Gastrocnemius medialis (tissue), 4 donors: ENCODE measurements around the gene MOB3B. TPM values are rescaled to one million over a fixed set of nuclear protein-coding genes. Genes with fewer than 3 reads are reported as not detected.
"Not testable (repeated sequence)": the region's sequence is repeated elsewhere in the genome, so short reads cannot be mapped to it uniquely, and the experiment has no call there.

Source experiments
- ATAC-seq, 2 donors: fragments of 150-250 bp; one replicate each; pipeline ENCODE4 v1.9.1; 2016
- DNase-seq, 2 donors: peaks; one replicate each; pipeline ENCODE4 v3.0.0-alpha.2; 2019
- H3K27ac ChIP-seq, 4 donors: fragments of 200-600 bp; sonication (generic); 1 replicate in 1 of 4; 2 replicates in 3 of 4; pipeline ENCODE4 v1.5.1; 2016 to 2018; ENCODE audit warnings: mild to moderate bottlenecking in 2 of 4, moderate library complexity in 1 of 4
- H3K27me3 ChIP-seq, 3 donors: fragments of 200-600 bp; sonication (generic) in 2 of 3; 1 replicate in 1 of 3; 2 replicates in 2 of 3; pipeline versions ENCODE4 v1.5.1 to v1.6.0; 2016 to 2019; ENCODE audit warnings: mild to moderate bottlenecking in 1 of 3, moderate library complexity in 1 of 3
- H3K36me3 ChIP-seq, 2 donors: fragments of 200-600 bp; sonication (generic) in 1 of 2; one replicate each; pipeline ENCODE4 v1.5.1; 2017 to 2018
- H3K4me1 ChIP-seq, 2 donors: fragments of 200-600 bp; sonication (generic) in 1 of 2; one replicate each; pipeline ENCODE4 v1.5.1; 2016 to 2017; ENCODE audit warnings: mild to moderate bottlenecking in 2 of 2
- H3K4me3 ChIP-seq, 4 donors: fragments of 200-600 bp; sonication (generic) in 3 of 4; 1 replicate in 1 of 4; 2 replicates in 3 of 4; pipeline ENCODE4 v1.5.1; 2016 to 2019; ENCODE audit warnings: mild to moderate bottlenecking in 2 of 4
- H3K9me3 ChIP-seq, 3 donors: fragments of 200-600 bp; sonication (generic) in 2 of 3; 1 replicate in 1 of 3; 2 replicates in 2 of 3; pipeline ENCODE4 v1.5.1; 2016 to 2019
- CTCF ChIP-seq, 5 experiments: fragments of 450-650 bp in 3 of 5; fragments of 200-600 bp in 2 of 5; sonication (generic) in 2 of 5; IDR thresholded peaks in 4 of 5; conservative IDR thresholded peaks in 1 of 5; 1 replicate in 4 of 5; 2 replicates in 1 of 5; pipeline ENCODE4 v1.5.1; 2016 to 2019; ENCODE audit warnings: antibody characterized with exemption in 5 of 5, mild to moderate bottlenecking in 3 of 5, moderate library complexity in 3 of 5
- POLR2A ChIP-seq, 2 donors: fragments of 450-650 bp; IDR thresholded peaks; one replicate each; pipeline ENCODE4 v1.6.1; 2017; ENCODE audit warnings: antibody characterized with exemption in 2 of 2, mild to moderate bottlenecking in 2 of 2, moderate library complexity in 2 of 2
- in situ Hi-C, 4 donors: fragments of 200-750 bp; cut with MboI; loops; one replicate each; pipeline versions ENCODE4 v1.15.0 to v1.8.0; 2017; ENCODE audit warnings: low sequenced_read_pairs in 4 of 4
- intact Hi-C: fragments of 100-400 bp; cut with DNase I; formaldehyde crosslinking; loops from one replicate; pipeline ENCODE4 v1.15.1; 2023; ENCODE audit warnings: low total_unique reads
- total RNA-seq, 4 donors: library from RNA; depleted of rRNA; stranded (reverse); fragments of >200 nt; gene quantifications; one replicate each; pipeline versions ENCODE4 v1.1.0 to v1.2.3, GENCODE V29; 2016

MOB3B gene
- total RNA-seq, 4 donors from 2014 or later: 3.4 to 16.3 (median 12.7) TPM

GRCh38 chr9:27425827-27426510, 103.6 kb downstream of the MOB3B start:
- ATAC-seq: no peak
- in situ Hi-C loops: loop anchor here in 1 of 4 donors (10.0 kb wide), 1 partner anchor 49 kb away; no protein-coding TSS in a partner anchor
- no peak overlapping the region for H3K27ac ChIP-seq

GRCh38 chr9:27423915-27424710, 105.5 kb downstream of the MOB3B start:
- H3K4me1 ChIP-seq: no peaks in the 10 kb centered on the region
- in situ Hi-C loops (loop anchor here in 1 of 4 donors (10.0 kb wide), 1 partner anchor 51 kb away; no protein-coding TSS in a partner anchor), intact Hi-C loops (no loop called here)
- no peak for DNase-seq
- H3K27me3 ChIP-seq: no peaks in the 10 kb centered on the region
- no peak for ATAC-seq
- no peaks in the 10 kb centered on the region for H3K9me3 ChIP-seq
- H3K36me3 ChIP-seq: no peaks in the 10 kb centered on the region
- H3K27ac ChIP-seq: no peak overlapping the region
- no peak for TF ChIP-seq CTCF (IDR thresholded peaks at IDR 0.05 in 4 of 5, conservative IDR thresholded peaks at IDR 0.05 in 1 of 5)
- no peak for TF ChIP-seq POLR2A (IDR thresholded peaks at IDR 0.05)
- H3K4me3 ChIP-seq: no peak overlapping the region

More at GRCh38 chr9:27425827-27426510, 103.6 kb downstream of the MOB3B start:
- no peaks in the 10 kb centered on the region for H3K27me3 ChIP-seq
- H3K4me1 ChIP-seq: peaks cover 0 to 6% of the 10 kb centered on the region in 2 donors
- TF ChIP-seq CTCF (IDR thresholded peaks at IDR 0.05 in 4 of 5, conservative IDR thresholded peaks at IDR 0.05 in 1 of 5) (no peak), POLR2A (IDR thresholded peaks at IDR 0.05) (no peak)
- DNase-seq: no peak
- no peaks in the 10 kb centered on the region for H3K36me3 ChIP-seq
- intact Hi-C loops: no loop called here
- H3K4me3 ChIP-seq: no peak overlapping the region
- no peaks in the 10 kb centered on the region for H3K9me3 ChIP-seq

- Histone ChIP-seq H3K4me3 (no peak overlapping the region), H3K9me3 (no peaks in the 10 kb centered on the region), H3K4me1 (no peaks in the 10 kb centered on the region), H3K27me3 (no peaks in the 10 kb centered on the region), H3K27ac (no peak overlapping the region), H3K36me3 (no peaks in the 10 kb centered on the region)
- in situ Hi-C loops (loop anchor here in 1 of 4 donors (10.0 kb wide), 1 partner anchor 52 kb away; no protein-coding TSS in a partner anchor), intact Hi-C loops (no loop called here)
- TF ChIP-seq CTCF (IDR thresholded peaks at IDR 0.05 in 4 of 5, conservative IDR thresholded peaks at IDR 0.05 in 1 of 5) (no peak), POLR2A (IDR thresholded peaks at IDR 0.05) (no peak)
- DNase-seq: no peak
- no peak for ATAC-seq
Observed at GRCh38 chr9:27422279-27422834, 107.3 kb downstream of the MOB3B start.

GRCh38 chr9:27421577-27421976, 108.0 kb downstream of the MOB3B start:
- no peaks in the 10 kb centered on the region for H3K4me1 ChIP-seq
- no peak for ATAC-seq
- in situ Hi-C loops: loop anchor here in 1 of 4 donors (10.0 kb wide), 1 partner anchor 53 kb away; no protein-coding TSS in a partner anchor
- TF ChIP-seq POLR2A (IDR thresholded peaks at IDR 0.05) (no peak), CTCF (IDR thresholded peaks at IDR 0.05 in 4 of 5, conservative IDR thresholded peaks at IDR 0.05 in 1 of 5) (no peak)
- no peaks in the 10 kb centered on the region for H3K36me3 ChIP-seq
- no peak for DNase-seq
- no peak overlapping the region for H3K27ac ChIP-seq
- H3K27me3 ChIP-seq: no peaks in the 10 kb centered on the region
- intact Hi-C loops: no loop called here
- no peaks in the 10 kb centered on the region for H3K9me3 ChIP-seq
- H3K4me3 ChIP-seq: no peak overlapping the region

- ATAC-seq, H3K9me3 ChIP-seq, H3K27me3 ChIP-seq, H3K4me3 ChIP-seq, DNase-seq, intact Hi-C loops, H3K4me1 ChIP-seq, in situ Hi-C loops, H3K36me3 ChIP-seq, H3K27ac ChIP-seq: not testable (repeated sequence)
Observed at GRCh38 chr9:27419558-27419957, 110.1 kb downstream of the MOB3B start.
